NB4 (cell line): ENCODE data around the gene TRMT2B.
"Not testable (repeated sequence)": the region's sequence is repeated elsewhere in the genome, so short reads cannot be mapped to it uniquely, and the experiment has no call there.

Experiments
- DNase-seq: peaks from one replicate; pipeline ENCODE4 v3.0.0; 2010; ENCODE audit warnings: low read depth
- H3K4me3 ChIP-seq: one replicate; pipeline ENCODE4 v1.5.1; 2011; ENCODE audit warnings: mild to moderate bottlenecking, low read depth, low read length, moderate library complexity
- CTCF ChIP-seq: IDR thresholded peaks from one replicate; pipeline ENCODE4 v1.5.1; 2012; ENCODE audit warnings: low read depth, low read length
- MAX ChIP-seq: IDR thresholded peaks from 2 replicates; pipeline ENCODE4 v1.6.1; 2011; ENCODE audit warnings: low read depth, low read length
- MYC ChIP-seq: IDR thresholded peaks from 2 replicates; pipeline ENCODE4 v1.6.1; 2011; ENCODE audit warnings: low read depth, low read length
- POLR2A ChIP-seq: IDR thresholded peaks from 2 replicates; pipeline ENCODE4 v1.6.1; 2011; ENCODE audit warnings: mild to moderate bottlenecking; ENCODE audit not compliant: insufficient read length; ENCODE audit errors: extremely low read depth

TRMT2B gene

GRCh38 chrX:101080326-101081124, 28.6 kb upstream of the TRMT2B start:
- TF ChIP-seq CTCF (no peak), MAX (no peak), POLR2A (no peak), MYC (no peak)
- H3K4me3 ChIP-seq, result no peak overlapping the region
- no peak for DNase-seq

- no peak overlapping the region for H3K4me3 ChIP-seq
- TF ChIP-seq CTCF, result no peak
- TF ChIP-seq POLR2A, result no peak
- no peak for TF ChIP-seq MAX
- TF ChIP-seq MYC, result no peak
- no peak for DNase-seq
Observed at GRCh38 chrX:101079736-101080270, 27.9 kb upstream of the TRMT2B start.

GRCh38 chrX:101078716-101079598, 27.0 kb upstream of the TRMT2B start, which contains the start of gene TMEM35A:
Gene TMEM35A (plus strand): TSS chrX:101078879. CDS start chrX:101079003, 124 bp downstream.
- no peak for DNase-seq
- H3K4me3 ChIP-seq, result no peak within 1 kb of the TSS
- TF ChIP-seq MAX, result no peak

GRCh38 chrX:101071582-101071981, 19.7 kb upstream of the TRMT2B start:
- TF ChIP-seq MAX, result no peak
- TF ChIP-seq POLR2A, result no peak
- no peak for TF ChIP-seq CTCF
- TF ChIP-seq MYC, result no peak
- no peak for DNase-seq
- H3K4me3 ChIP-seq, result no peak overlapping the region

- DNase-seq, result no peak
- TF ChIP-seq POLR2A (no peak), CTCF (no peak)
Observed at GRCh38 chrX:101062176-101062575, 10.3 kb upstream of the TRMT2B start.

GRCh38 chrX:101057093-101057714, 5.3 kb upstream of the TRMT2B start:
- H3K4me3 ChIP-seq, result no peak overlapping the region
- DNase-seq, result peak; percentile 76
- TF ChIP-seq MYC (no peak), CTCF (no peak), MAX (no peak), POLR2A (no peak)

More at GRCh38 chrX:101062176-101062575, 10.3 kb upstream of the TRMT2B start:
- H3K4me3 ChIP-seq, result no peak overlapping the region

- not testable (repeated sequence) for DNase-seq, H3K4me3 ChIP-seq
Observed at GRCh38 chrX:101056551-101056950, 4.6 kb upstream of the TRMT2B start.
